Tongue (tissue), 2 donors: ENCODE data around the gene TTC21B. TPM values are rescaled to one million over a fixed set of nuclear protein-coding genes. Genes with fewer than 3 reads are reported as not detected.

Source experiments
- DNase-seq: peaks from one replicate; pipeline ENCODE4 v3.0.0-alpha.2; 2015
- total RNA-seq: library from RNA; depleted of rRNA; stranded (reverse); fragments of >200 nt; gene quantifications from one replicate; pipeline ENCODE4 v1.2.3, GENCODE V29; 2014

The TTC21B gene
- total RNA-seq, 1 donor from 2014 or later: 62.0 TPM

GRCh38 chr2:165833156-165833555, 120.4 kb downstream of the TTC21B start:
- no peak for DNase-seq

GRCh38 chr2:165827921-165828276, 125.7 kb downstream of the TTC21B start:
- no peak for DNase-seq

GRCh38 chr2:165827016-165827920, 126.3 kb downstream of the TTC21B start:
- peak; percentile 52 for DNase-seq

- peak; percentile 30 for DNase-seq
Measured at GRCh38 chr2:165825041-165825440, 128.5 kb downstream of the TTC21B start.

Other genes with a start within 250 kb of the TTC21B start
- 8.7 TPM for gene GALNT3, start 159.5 kb downstream of the TTC21B start, total RNA-seq
- gene SCN1A, start 174.2 kb upstream of the TTC21B start, total RNA-seq: 0.10 TPM